Panc1 (cell line): Measurements from ENCODE around the gene TRIM28.

Source experiments
- CTCF ChIP-seq: fragments of 450-650 bp; IDR thresholded peaks from 2 replicates; pipeline ENCODE4 v1.5.1; 2017; ENCODE audit warnings: mild to moderate bottlenecking
- POLR2AphosphoS5 ChIP-seq: IDR thresholded peaks from 2 replicates; pipeline ENCODE4 v1.6.1; 2012; ENCODE audit warnings: mild to moderate bottlenecking, low read depth, low read length, moderate library complexity
- TF ChIP-seq, protein P1 (sequence below), 2 experiments: IDR thresholded peaks; 2 replicates each; pipeline ENCODE4 v1.6.1; 2011 to 2012; ENCODE audit warnings: low read depth in 2 of 2, control low read depth in 1 of 2, low read length in 1 of 2, mild to moderate bottlenecking in 1 of 2, moderate library complexity in 1 of 2; ENCODE audit not compliant: insufficient read depth in 1 of 2

DNA sequence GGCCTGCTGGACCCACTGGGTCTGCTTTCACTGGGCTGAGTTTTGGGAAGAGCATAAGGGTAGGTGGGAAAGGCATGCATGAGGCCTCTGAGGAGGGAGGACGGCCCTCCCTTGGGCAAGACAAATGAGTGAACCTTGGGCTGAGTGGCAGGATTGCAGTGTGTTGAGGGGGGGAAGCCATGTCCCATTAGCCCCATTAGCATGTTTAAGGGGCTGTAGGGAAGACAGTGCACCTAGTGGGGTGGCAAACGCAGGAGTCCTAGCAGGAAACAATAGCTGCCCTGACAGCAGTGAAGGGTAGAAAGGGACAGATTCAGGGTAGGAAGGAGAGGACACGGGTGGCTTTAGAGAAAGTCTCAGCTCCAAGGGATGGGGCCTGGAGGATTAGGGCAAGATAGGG is 21.2 kb upstream of the TRIM28 start:
- TF ChIP-seq CTCF: no peak
- TF ChIP-seq, protein P1, sequence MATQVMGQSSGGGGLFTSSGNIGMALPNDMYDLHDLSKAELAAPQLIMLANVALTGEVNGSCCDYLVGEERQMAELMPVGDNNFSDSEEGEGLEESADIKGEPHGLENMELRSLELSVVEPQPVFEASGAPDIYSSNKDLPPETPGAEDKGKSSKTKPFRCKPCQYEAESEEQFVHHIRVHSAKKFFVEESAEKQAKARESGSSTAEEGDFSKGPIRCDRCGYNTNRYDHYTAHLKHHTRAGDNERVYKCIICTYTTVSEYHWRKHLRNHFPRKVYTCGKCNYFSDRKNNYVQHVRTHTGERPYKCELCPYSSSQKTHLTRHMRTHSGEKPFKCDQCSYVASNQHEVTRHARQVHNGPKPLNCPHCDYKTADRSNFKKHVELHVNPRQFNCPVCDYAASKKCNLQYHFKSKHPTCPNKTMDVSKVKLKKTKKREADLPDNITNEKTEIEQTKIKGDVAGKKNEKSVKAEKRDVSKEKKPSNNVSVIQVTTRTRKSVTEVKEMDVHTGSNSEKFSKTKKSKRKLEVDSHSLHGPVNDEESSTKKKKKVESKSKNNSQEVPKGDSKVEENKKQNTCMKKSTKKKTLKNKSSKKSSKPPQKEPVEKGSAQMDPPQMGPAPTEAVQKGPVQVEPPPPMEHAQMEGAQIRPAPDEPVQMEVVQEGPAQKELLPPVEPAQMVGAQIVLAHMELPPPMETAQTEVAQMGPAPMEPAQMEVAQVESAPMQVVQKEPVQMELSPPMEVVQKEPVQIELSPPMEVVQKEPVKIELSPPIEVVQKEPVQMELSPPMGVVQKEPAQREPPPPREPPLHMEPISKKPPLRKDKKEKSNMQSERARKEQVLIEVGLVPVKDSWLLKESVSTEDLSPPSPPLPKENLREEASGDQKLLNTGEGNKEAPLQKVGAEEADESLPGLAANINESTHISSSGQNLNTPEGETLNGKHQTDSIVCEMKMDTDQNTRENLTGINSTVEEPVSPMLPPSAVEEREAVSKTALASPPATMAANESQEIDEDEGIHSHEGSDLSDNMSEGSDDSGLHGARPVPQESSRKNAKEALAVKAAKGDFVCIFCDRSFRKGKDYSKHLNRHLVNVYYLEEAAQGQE (IDR thresholded peaks at IDR 0.05; ENCODE audit: insufficient read depth in 1 of 2, low read depth in 2 of 2, low read length in 1 of 2): no peak
- no peak for TF ChIP-seq POLR2AphosphoS5
